ENCODE data around the gene LRP1. TPM values are rescaled to one million over a fixed set of nuclear protein-coding genes. Genes with fewer than 3 reads are reported as not detected.

LRP1 gene
- total RNA-seq, 1 donor from 2014 or later = 708 TPM

GRCh38 chr12:57168058-57168457, 39.8 kb downstream of the LRP1 start:
- H3K9me3 ChIP-seq = no peaks in the 10 kb centered on the region
- H3K4me1 ChIP-seq = no peaks in the 10 kb centered on the region
- TF ChIP-seq CTCF (IDR thresholded peaks at IDR 0.05) = no peak
- H3K27ac ChIP-seq = no peak overlapping the region
- no peaks in the 10 kb centered on the region for H3K27me3 ChIP-seq
- no peak for DNase-seq (ENCODE audit: low spot score in 2 of 2)
- intact Hi-C loops (cut with DNase I) = no loop called here
- H3K36me3 ChIP-seq = peaks cover 68 to 94% of the 10 kb centered on the region in 2 donors
- no peak overlapping the region for H3K4me3 ChIP-seq

- no peak overlapping the region for H3K4me3 ChIP-seq
- TF ChIP-seq CTCF (IDR thresholded peaks at IDR 0.05) = no peak
- peaks cover 71 to 94% of the 10 kb centered on the region in 2 donors for H3K36me3 ChIP-seq
- H3K27ac ChIP-seq = peak overlapping the region in 1 of 2 donors; percentile 34
- H3K27me3 ChIP-seq = no peaks in the 10 kb centered on the region
- DNase-seq (ENCODE audit: low spot score in 2 of 2) = no peak
- H3K4me1 ChIP-seq = no peaks in the 10 kb centered on the region
- intact Hi-C loops (cut with DNase I) = no loop called here
- H3K9me3 ChIP-seq = no peaks in the 10 kb centered on the region
These were observed 40.9 kb downstream of the LRP1 start for GRCh38 chr12:57169046-57169795.

GRCh38 chr12:57169969-57170368, 41.7 kb downstream of the LRP1 start:
- intact Hi-C loops (cut with DNase I) = no loop called here
- Histone ChIP-seq H3K9me3 (no peaks in the 10 kb centered on the region), H3K27ac (peak overlapping the region in 1 of 2 donors; percentile 34), H3K27me3 (no peaks in the 10 kb centered on the region), H3K4me3 (no peak overlapping the region), H3K36me3 (peaks cover 67 to 94% of the 10 kb centered on the region in 2 donors), H3K4me1 (no peaks in the 10 kb centered on the region)
- DNase-seq (ENCODE audit: low spot score in 2 of 2) = no peak
- no peak for TF ChIP-seq CTCF (IDR thresholded peaks at IDR 0.05)

DNA sequence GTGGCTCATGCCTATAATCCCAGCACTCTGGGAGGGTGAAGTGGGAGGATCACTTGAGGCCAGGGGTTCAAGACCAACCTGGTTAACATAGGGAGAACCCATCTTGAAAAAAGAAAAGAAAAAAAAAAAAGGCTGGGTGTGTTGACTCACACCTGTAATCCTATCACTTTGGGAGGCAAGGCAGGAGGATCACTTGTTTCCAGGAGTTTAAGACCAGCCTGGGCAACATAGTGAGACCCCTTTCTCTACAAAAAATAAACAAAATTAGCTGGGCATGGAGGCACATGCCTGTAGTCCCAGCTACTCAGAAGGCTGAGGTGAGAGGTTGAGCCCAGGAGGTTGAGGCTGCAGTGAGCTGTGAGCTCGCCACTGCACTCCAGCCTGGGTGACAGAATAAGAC, 42.1 kb downstream of the LRP1 start:
- Histone ChIP-seq H3K4me3 (no peak overlapping the region), H3K9me3 (no peaks in the 10 kb centered on the region), H3K27me3 (no peaks in the 10 kb centered on the region), H3K4me1 (no peaks in the 10 kb centered on the region), H3K27ac (peak overlapping the region in 1 of 2 donors; percentile 34), H3K36me3 (peaks cover 68 to 94% of the 10 kb centered on the region in 2 donors)
- DNase-seq (ENCODE audit: low spot score in 2 of 2) = no peak
- no peak for TF ChIP-seq CTCF (IDR thresholded peaks at IDR 0.05)
- intact Hi-C loops (cut with DNase I) = no loop called here

DNA sequence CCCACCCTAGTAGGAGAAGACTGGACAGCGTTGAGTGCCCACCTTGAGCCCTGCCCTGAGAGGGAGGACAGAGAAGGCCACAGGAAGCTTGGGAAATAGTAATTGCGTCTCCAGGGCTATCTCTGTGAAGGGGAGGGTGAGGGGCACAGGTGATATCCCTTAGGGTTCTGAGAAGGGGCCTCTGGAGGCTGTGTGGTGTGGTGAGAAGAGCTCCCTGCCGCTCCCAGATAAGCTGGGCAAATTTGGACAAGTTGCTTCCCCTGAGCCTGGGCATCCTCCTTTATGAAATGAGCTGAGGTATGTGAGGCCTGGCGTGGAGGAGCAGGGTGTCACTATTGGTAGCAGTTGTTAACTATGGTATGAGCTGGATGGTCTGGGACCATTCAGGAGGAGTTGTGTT, 42.6 kb downstream of the LRP1 start:
- no peak for TF ChIP-seq CTCF (IDR thresholded peaks at IDR 0.05)
- Histone ChIP-seq H3K4me3 (no peak overlapping the region), H3K4me1 (no peaks in the 10 kb centered on the region), H3K36me3 (peaks cover 67 to 91% of the 10 kb centered on the region in 2 donors), H3K27ac (peak overlapping the region in 1 of 2 donors; percentile 40), H3K9me3 (no peaks in the 10 kb centered on the region), H3K27me3 (no peaks in the 10 kb centered on the region)
- intact Hi-C loops (cut with DNase I) = no loop called here
- no peak for DNase-seq (ENCODE audit: low spot score in 2 of 2)
